Neural cell (in vitro differentiated cells): ENCODE data around the gene L1CAM. TPM values are rescaled to one million over a fixed set of nuclear protein-coding genes. Genes with fewer than 3 reads are reported as not detected.

Source experiments
- H2AFZ ChIP-seq: fragments of 200-600, 300-800 bp; sonication (generic), shearing (Covaris generic); 2 replicates; pipeline ENCODE4 v1.6.0; 2014; ENCODE audit warnings: low read depth, mild to moderate bottlenecking, antibody characterized with exemption, low read length, moderate library complexity
- H3F3A ChIP-seq: fragments of 200-600 bp; shearing (Covaris generic); 2 replicates; pipeline ENCODE4 v1.6.1; 2016; ENCODE audit warnings: mild to moderate bottlenecking, moderate library complexity, mixed read lengths, antibody characterized with exemption, low read length; ENCODE audit not compliant: insufficient read depth, poor library complexity, severe bottlenecking
- H3K27ac ChIP-seq: fragments of 200-600, 300-800 bp; sonication (generic), shearing (Covaris generic); 2 replicates; pipeline ENCODE4 v1.5.1; 2014; ENCODE audit warnings: mild to moderate bottlenecking, low read length, moderate library complexity
- H3K27me3 ChIP-seq: fragments of 300-800, 200-600 bp; sonication (generic), shearing (Covaris generic); 2 replicates; pipeline ENCODE4 v1.6.0; 2014; ENCODE audit warnings: mild to moderate bottlenecking, low read depth, low read length, moderate library complexity; ENCODE audit not compliant: insufficient read depth
- H3K36me3 ChIP-seq: fragments of 300-800, 200-600 bp; sonication (generic), shearing (Covaris generic); 2 replicates; pipeline ENCODE4 v1.5.1; 2014; ENCODE audit warnings: mild to moderate bottlenecking, antibody characterized with exemption, low read length, moderate library complexity; ENCODE audit not compliant: insufficient read depth
- H3K4me2 ChIP-seq: fragments of 300-800, 200-600 bp; sonication (generic), shearing (Covaris generic); 2 replicates; pipeline ENCODE4 v1.6.0; 2014; ENCODE audit warnings: mild to moderate bottlenecking, low read length
- H3K4me3 ChIP-seq: fragments of 300-800, 200-600 bp; sonication (generic), shearing (Covaris generic); 2 replicates; pipeline ENCODE4 v1.5.1; 2014; ENCODE audit warnings: mild to moderate bottlenecking, low read length, moderate library complexity
- H3K79me2 ChIP-seq: fragments of 200-600 bp; shearing (Covaris generic); replicated peaks from 2 replicates; pipeline ENCODE4 v1.6.0; 2014; ENCODE audit warnings: mild to moderate bottlenecking, low read length, moderate library complexity; ENCODE audit not compliant: insufficient read depth
- H3K9ac ChIP-seq: fragments of 300-800, 200-600 bp; sonication (generic), shearing (Covaris generic); 2 replicates; pipeline ENCODE4 v1.6.1; 2016; ENCODE audit warnings: mild to moderate bottlenecking, low read length, mixed read lengths
- H3K9me2 ChIP-seq: fragments of 200-600 bp; shearing (Covaris generic); 2 replicates; pipeline ENCODE4 v1.6.1; 2016; ENCODE audit warnings: mild to moderate bottlenecking, low read length, mixed read lengths; ENCODE audit not compliant: insufficient read depth
- H3K9me3 ChIP-seq: fragments of 200-600, 300-800 bp; sonication (generic), shearing (Covaris generic); 2 replicates; pipeline ENCODE4 v1.6.1; 2016; ENCODE audit warnings: mild to moderate bottlenecking, mixed run types, low read length, moderate library complexity, mixed read lengths
- H4K20me1 ChIP-seq: fragments of 200-600 bp; shearing (Covaris generic); 2 replicates; pipeline ENCODE4 v1.6.1; 2016; ENCODE audit warnings: mild to moderate bottlenecking, mixed run types; ENCODE audit not compliant: insufficient read depth
- EP300 ChIP-seq: fragments of 450-650 bp; conservative IDR thresholded peaks from 2 replicates; pipeline ENCODE4 v1.6.1; 2014; ENCODE audit warnings: antibody characterized with exemption, mild to moderate bottlenecking, moderate library complexity; ENCODE audit not compliant: poor library complexity, severe bottlenecking
- EZH2 ChIP-seq: fragments of 200-600, 300-800 bp; shearing (Covaris generic), sonication (generic); IDR thresholded peaks from 2 replicates; pipeline ENCODE4 v1.6.1; 2014; ENCODE audit warnings: antibody characterized with exemption, low read length, borderline replicate concordance, mild to moderate bottlenecking; ENCODE audit not compliant: insufficient read depth, poor library complexity, severe bottlenecking
- MXI1 ChIP-seq: fragments of 450-650 bp; conservative IDR thresholded peaks from 2 replicates; pipeline ENCODE4 v1.6.1; 2014; ENCODE audit warnings: antibody characterized with exemption, mild to moderate bottlenecking; ENCODE audit not compliant: poor library complexity, severe bottlenecking
- POLR2AphosphoS5 ChIP-seq: IDR thresholded peaks from 2 replicates; pipeline ENCODE4 v1.6.1; 2012
- RAD21 ChIP-seq: fragments of 450-650 bp; conservative IDR thresholded peaks from 2 replicates; pipeline ENCODE4 v1.6.1; 2014; ENCODE audit warnings: antibody characterized with exemption, mild to moderate bottlenecking, moderate library complexity
- SMC3 ChIP-seq: fragments of 450-650 bp; conservative IDR thresholded peaks from 2 replicates; pipeline ENCODE4 v1.6.1; 2014; ENCODE audit warnings: antibody characterized with exemption, mild to moderate bottlenecking, moderate library complexity; ENCODE audit not compliant: poor library complexity
- TAF1 ChIP-seq: IDR thresholded peaks from 2 replicates; pipeline ENCODE4 v1.6.1; 2012; ENCODE audit warnings: low read depth
- polyA plus RNA-seq: library from polyadenylated mRNA; depleted of rRNA; stranded (reverse); fragments of >200 nt; gene quantifications from 2 replicates; pipeline ENCODE4 v1.2.3, GENCODE V29; 2014
- TF ChIP-seq, protein P1 (sequence below): fragments of 450-650 bp; IDR thresholded peaks from 2 replicates; pipeline ENCODE4 v1.5.1; 2014; ENCODE audit warnings: antibody characterized with exemption, mild to moderate bottlenecking, moderate library complexity; ENCODE audit not compliant: poor library complexity, severe bottlenecking
- TF ChIP-seq, protein P2 (sequence below): IDR thresholded peaks from 2 replicates; pipeline ENCODE4 v1.6.1; 2012; ENCODE audit warnings: borderline replicate concordance

Gene L1CAM
- polyA plus RNA-seq, 1 donor from 2014 or later: 88.0 TPM

DNA sequence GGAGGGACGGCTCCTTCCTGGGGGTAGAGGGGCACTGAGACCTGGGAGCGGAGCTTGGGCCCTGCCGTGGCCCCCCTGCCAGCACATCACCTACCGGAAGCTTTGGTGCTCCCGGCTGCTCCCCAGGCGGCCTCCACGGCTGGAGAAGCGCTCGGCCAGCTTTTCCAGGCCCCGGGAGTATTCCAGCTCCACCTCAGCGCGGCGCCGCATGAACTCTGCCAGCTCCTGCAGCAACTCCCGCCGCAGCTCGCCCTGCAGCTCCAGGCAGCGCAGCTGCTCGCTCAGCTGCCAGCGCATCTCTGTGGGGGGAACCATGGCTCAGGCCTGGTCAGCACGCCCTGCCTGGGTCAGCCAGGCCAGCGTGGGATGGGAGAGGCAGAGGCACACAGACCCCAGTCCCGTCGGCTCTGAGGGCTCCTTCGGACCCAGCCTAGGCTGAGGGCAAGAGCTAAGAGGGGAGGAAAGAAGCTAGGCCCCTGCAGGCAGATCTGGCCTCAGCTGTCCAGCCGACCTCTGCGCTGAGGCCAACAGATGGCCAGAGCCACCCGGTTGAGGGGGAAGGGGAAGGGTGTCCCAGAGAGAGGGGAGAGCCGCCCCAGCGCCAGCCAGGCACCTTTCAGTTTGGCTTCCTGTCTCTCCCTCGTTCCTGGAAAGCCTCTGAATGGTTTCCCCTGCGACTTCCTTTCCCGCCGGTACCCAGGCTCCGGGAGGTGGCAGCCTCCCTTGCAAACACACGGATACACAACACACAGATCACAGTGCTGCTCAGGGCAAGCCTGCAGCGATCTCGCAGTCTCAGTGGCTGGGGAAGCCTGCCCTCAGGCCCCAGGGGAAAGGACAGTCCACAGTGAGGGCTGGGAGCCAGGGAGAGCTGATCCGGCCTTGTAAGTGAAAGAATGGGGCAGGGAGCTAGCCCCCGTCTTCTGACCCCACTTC is 35.8 kb upstream of the L1CAM start:
- H3K27ac ChIP-seq: no peak overlapping the region
- H3K79me2 ChIP-seq: no peaks in the 10 kb centered on the region
- no peak overlapping the region for H2AFZ ChIP-seq
- H3K9ac ChIP-seq: no peak overlapping the region
- no peak overlapping the region for H3K4me2 ChIP-seq
- H3K27me3 ChIP-seq: no peaks in the 10 kb centered on the region
- no peak for TF ChIP-seq MXI1
- no peak for TF ChIP-seq EZH2
- TF ChIP-seq, protein P1, sequence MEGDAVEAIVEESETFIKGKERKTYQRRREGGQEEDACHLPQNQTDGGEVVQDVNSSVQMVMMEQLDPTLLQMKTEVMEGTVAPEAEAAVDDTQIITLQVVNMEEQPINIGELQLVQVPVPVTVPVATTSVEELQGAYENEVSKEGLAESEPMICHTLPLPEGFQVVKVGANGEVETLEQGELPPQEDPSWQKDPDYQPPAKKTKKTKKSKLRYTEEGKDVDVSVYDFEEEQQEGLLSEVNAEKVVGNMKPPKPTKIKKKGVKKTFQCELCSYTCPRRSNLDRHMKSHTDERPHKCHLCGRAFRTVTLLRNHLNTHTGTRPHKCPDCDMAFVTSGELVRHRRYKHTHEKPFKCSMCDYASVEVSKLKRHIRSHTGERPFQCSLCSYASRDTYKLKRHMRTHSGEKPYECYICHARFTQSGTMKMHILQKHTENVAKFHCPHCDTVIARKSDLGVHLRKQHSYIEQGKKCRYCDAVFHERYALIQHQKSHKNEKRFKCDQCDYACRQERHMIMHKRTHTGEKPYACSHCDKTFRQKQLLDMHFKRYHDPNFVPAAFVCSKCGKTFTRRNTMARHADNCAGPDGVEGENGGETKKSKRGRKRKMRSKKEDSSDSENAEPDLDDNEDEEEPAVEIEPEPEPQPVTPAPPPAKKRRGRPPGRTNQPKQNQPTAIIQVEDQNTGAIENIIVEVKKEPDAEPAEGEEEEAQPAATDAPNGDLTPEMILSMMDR: no peak
- TF ChIP-seq SMC3: no peak
- TF ChIP-seq TAF1: no peak
- TF ChIP-seq RAD21: no peak
- TF ChIP-seq EP300: no peak
- TF ChIP-seq, protein P2, sequence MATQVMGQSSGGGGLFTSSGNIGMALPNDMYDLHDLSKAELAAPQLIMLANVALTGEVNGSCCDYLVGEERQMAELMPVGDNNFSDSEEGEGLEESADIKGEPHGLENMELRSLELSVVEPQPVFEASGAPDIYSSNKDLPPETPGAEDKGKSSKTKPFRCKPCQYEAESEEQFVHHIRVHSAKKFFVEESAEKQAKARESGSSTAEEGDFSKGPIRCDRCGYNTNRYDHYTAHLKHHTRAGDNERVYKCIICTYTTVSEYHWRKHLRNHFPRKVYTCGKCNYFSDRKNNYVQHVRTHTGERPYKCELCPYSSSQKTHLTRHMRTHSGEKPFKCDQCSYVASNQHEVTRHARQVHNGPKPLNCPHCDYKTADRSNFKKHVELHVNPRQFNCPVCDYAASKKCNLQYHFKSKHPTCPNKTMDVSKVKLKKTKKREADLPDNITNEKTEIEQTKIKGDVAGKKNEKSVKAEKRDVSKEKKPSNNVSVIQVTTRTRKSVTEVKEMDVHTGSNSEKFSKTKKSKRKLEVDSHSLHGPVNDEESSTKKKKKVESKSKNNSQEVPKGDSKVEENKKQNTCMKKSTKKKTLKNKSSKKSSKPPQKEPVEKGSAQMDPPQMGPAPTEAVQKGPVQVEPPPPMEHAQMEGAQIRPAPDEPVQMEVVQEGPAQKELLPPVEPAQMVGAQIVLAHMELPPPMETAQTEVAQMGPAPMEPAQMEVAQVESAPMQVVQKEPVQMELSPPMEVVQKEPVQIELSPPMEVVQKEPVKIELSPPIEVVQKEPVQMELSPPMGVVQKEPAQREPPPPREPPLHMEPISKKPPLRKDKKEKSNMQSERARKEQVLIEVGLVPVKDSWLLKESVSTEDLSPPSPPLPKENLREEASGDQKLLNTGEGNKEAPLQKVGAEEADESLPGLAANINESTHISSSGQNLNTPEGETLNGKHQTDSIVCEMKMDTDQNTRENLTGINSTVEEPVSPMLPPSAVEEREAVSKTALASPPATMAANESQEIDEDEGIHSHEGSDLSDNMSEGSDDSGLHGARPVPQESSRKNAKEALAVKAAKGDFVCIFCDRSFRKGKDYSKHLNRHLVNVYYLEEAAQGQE: no peak
- no peak for TF ChIP-seq POLR2AphosphoS5
- H3K4me3 ChIP-seq: no peak overlapping the region
- H3K9me2 ChIP-seq: no peaks in the 10 kb centered on the region
- H3K36me3 ChIP-seq: no peaks in the 10 kb centered on the region
- H3K9me3 ChIP-seq: no peaks in the 10 kb centered on the region
- no peaks in the 10 kb centered on the region for H4K20me1 ChIP-seq
- H3F3A ChIP-seq: no peaks in the 10 kb centered on the region

DNA sequence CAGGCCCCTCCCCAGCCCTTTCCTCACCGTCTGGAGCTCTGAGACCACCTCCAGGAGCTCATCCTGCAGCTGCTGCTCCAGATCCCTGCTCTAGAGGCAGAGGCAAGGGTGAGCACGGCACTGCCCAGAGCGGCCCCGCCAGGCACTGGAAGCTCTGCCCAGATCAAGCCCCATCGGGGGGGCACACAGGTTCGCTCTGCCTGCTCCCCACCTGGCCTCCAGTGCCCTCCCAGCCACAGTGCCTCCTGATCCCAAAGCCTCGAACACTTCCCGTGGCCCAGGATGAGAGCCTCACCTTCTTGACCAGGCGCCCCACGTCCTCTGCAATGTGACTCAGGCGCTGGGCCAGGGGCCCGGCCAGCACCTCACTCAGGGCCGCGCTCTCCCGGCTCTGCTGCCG is 35.1 kb upstream of the L1CAM start:
- Histone ChIP-seq H3K79me2 (no peaks in the 10 kb centered on the region), H3F3A (no peaks in the 10 kb centered on the region), H3K27ac (no peak overlapping the region), H3K4me3 (no peak overlapping the region), H2AFZ (no peak overlapping the region), H3K4me2 (no peak overlapping the region), H3K36me3 (no peaks in the 10 kb centered on the region), H3K9ac (no peak overlapping the region), H3K9me2 (no peaks in the 10 kb centered on the region), H4K20me1 (no peaks in the 10 kb centered on the region), H3K9me3 (no peaks in the 10 kb centered on the region), H3K27me3 (no peaks in the 10 kb centered on the region)
- no peak for TF ChIP-seq MXI1
- TF ChIP-seq, protein P1: no peak
- TF ChIP-seq EP300: no peak
- TF ChIP-seq RAD21: no peak
- no peak for TF ChIP-seq EZH2
